IMR-90 (cell line): ENCODE results near the gene GRM4. TPM values are rescaled to one million over a fixed set of nuclear protein-coding genes. Genes with fewer than 3 reads are reported as not detected.

Experiments used
- MAZ ChIP-seq: IDR thresholded peaks from 2 replicates; pipeline ENCODE4 v1.6.1; 2012; ENCODE audit warnings: low read depth, mild to moderate bottlenecking, low read length, improper control_type of control experiment, moderate library complexity, borderline replicate concordance
- RAD21 ChIP-seq: IDR thresholded peaks from 2 replicates; pipeline ENCODE4 v1.6.1; 2012; ENCODE audit warnings: low read length, improper control_type of control experiment
- SMC3 ChIP-seq: fragments of 150-350 bp; IDR thresholded peaks from 2 replicates; pipeline ENCODE4 v1.6.1; 2016; ENCODE audit warnings: low read depth, mild to moderate bottlenecking, antibody characterized with exemption, low read length, moderate library complexity
- polyA plus RNA-seq, 3 experiments: library from polyadenylated mRNA; depleted of rRNA; stranded (reverse); fragments of >200 nt; gene quantifications; 2 replicates each; pipeline ENCODE4 v1.2.3, GENCODE V29; 2012; ENCODE audit warnings: low replicate concordance in 1 of 3
- total RNA-seq: library from RNA; depleted of rRNA; stranded (reverse); fragments of >200 nt; gene quantifications from 2 replicates; pipeline ENCODE4 v1.2.3, GENCODE V29; 2012
- TF ChIP-seq, protein P1 (sequence below): fragments of 150-350 bp; IDR thresholded peaks from 2 replicates; pipeline ENCODE4 v1.6.1; 2017; ENCODE audit warnings: mild to moderate bottlenecking, antibody characterized with exemption, low read length, low read depth

Gene GRM4
- total and polyA plus RNA-seq, 2 of the 4 experiments (the other 2 are of a cell fraction): 0.02 TPM; not detected in 1

DNA sequence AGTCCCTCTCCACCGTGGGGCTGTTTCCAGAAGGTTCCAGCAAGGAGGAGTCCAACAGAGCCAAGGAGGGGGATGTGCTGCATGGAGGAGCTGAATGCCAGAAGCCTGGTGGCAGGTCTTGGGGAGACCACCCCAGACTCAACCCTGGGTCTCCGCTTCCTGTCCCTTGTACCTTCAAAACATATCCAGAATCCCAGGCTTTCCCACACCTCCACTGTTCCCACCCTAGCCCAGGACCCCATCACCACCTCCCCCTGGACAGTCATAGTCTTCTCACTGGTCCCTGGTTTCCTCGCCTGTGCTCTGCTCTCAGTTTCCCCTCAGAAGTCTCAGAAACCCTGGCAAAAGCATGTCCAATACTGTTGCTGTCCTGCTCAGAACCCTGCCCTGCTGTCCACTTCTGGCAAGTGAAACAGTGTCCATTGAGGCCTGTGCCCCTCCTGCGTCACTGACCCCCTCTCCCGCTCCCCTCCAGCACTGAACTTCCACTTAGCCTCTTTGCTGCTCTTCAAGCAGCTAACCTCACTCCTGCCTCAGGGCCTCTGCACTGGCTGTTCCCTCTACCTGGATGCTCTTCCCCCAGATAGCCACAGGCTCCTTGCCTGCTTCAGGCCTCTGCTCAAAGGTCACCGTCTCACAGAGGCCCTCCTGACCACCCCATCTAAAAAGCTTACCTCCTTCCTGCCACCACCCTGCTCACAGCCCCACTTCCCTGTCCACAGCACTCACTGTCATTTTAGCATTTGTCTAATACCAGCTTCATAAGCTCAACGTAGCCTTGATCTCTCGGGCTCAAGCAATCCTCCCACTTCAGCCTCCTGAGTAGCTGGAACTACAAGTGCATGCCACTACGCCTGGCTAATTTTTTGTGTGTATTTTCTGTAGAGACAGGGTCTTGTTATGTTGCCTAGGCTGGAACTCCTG is 169.2 kb downstream of the GRM4 start (continued):
- TF ChIP-seq RAD21 (no peak), MAZ (no peak), SMC3 (no peak)
- TF ChIP-seq, protein P1, sequence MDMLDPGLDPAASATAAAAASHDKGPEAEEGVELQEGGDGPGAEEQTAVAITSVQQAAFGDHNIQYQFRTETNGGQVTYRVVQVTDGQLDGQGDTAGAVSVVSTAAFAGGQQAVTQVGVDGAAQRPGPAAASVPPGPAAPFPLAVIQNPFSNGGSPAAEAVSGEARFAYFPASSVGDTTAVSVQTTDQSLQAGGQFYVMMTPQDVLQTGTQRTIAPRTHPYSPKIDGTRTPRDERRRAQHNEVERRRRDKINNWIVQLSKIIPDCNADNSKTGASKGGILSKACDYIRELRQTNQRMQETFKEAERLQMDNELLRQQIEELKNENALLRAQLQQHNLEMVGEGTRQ: no peak
